ENCODE measurements around the gene SH3PXD2A.

- no peak for TF ChIP-seq CTCF (conservative IDR thresholded peaks at IDR 0.05; ENCODE audit: low read depth, low read length)
- no peak for TF ChIP-seq EZH2 (IDR thresholded peaks at IDR 0.05; ENCODE audit: borderline replicate concordance, low read depth, low read length, poor library complexity, severe bottlenecking)
These were observed 15.3 kb downstream of the SH3PXD2A start for GRCh38 chr10:103839872-103840739.
